ENCODE measurements around the gene MFAP1.
"Not testable (repeated sequence)": the region's sequence is repeated elsewhere in the genome, so short reads cannot be mapped to it uniquely, and the experiment has no call there.

Gene MFAP1

GRCh38 chr15:43821505-43821904 is 3.0 kb downstream of the MFAP1 start:
- no peak for DNase-seq (ENCODE audit: low read depth in 2 of 2)

GRCh38 chr15:43815064-43815463 is 9.4 kb downstream of the MFAP1 start:
- not testable (repeated sequence) for DNase-seq (ENCODE audit: low read depth in 2 of 2)

- no peak for DNase-seq (ENCODE audit: low read depth in 2 of 2)
These were observed 15.4 kb downstream of the MFAP1 start for GRCh38 chr15:43808960-43809678.

GRCh38 chr15:43808435-43808950 is 16.0 kb downstream of the MFAP1 start:
- no peak for DNase-seq (ENCODE audit: low read depth in 2 of 2)

GRCh38 chr15:43802676-43803075 is 21.8 kb downstream of the MFAP1 start:
- not testable (repeated sequence) for DNase-seq (ENCODE audit: low read depth in 2 of 2)

GRCh38 chr15:43800286-43801141 is 24.0 kb downstream of the MFAP1 start, which contains the start of gene HYPK:
TSS of gene HYPK (plus strand) at chr15:43800599. CDS start at chr15:43800623, 24 bp downstream.
- peak; percentile 78 to 87 for DNase-seq (ENCODE audit: low read depth in 2 of 2)

GRCh38 chr15:43799945-43800285 is 24.6 kb downstream of the MFAP1 start, which contains the start of gene SERINC4:
TSS of gene SERINC4 (minus strand) at chr15:43800220. CDS start at chr15:43799986, 234 bp downstream.
- DNase-seq (ENCODE audit: low read depth in 2 of 2) = no peak

GRCh38 chr15:43799209-43799944 is 25.1 kb downstream of the MFAP1 start:
- no peak for DNase-seq (ENCODE audit: low read depth in 2 of 2)

- DNase-seq (ENCODE audit: low read depth in 2 of 2) = no peak
These were observed 27.9 kb downstream of the MFAP1 start for GRCh38 chr15:43796566-43796965.

GRCh38 chr15:43795997-43796396 is 28.5 kb downstream of the MFAP1 start:
- DNase-seq (ENCODE audit: low read depth in 2 of 2) = no peak

GRCh38 chr15:43795197-43795596 is 29.3 kb downstream of the MFAP1 start:
- no peak for DNase-seq (ENCODE audit: low read depth in 2 of 2)

- no peak for DNase-seq (ENCODE audit: low read depth in 2 of 2)
These were observed 30.0 kb downstream of the MFAP1 start for GRCh38 chr15:43794269-43795037.

- DNase-seq (ENCODE audit: low read depth in 2 of 2) = no peak
These were observed 30.8 kb downstream of the MFAP1 start for GRCh38 chr15:43793647-43794046.

GRCh38 chr15:43792761-43793476 is 31.6 kb downstream of the MFAP1 start:
- DNase-seq (ENCODE audit: low read depth in 2 of 2) = no peak

- peak; percentile 100 for DNase-seq (ENCODE audit: low read depth in 2 of 2)
These were observed 32.3 kb downstream of the MFAP1 start, which contains the start of gene SERF2 for GRCh38 chr15:43791993-43792760. TSS of gene SERF2 (plus strand) at chr15:43792320. CDS start at chr15:43792377, 57 bp downstream.

GRCh38 chr15:43789409-43789808 is 35.1 kb downstream of the MFAP1 start:
- no peak for DNase-seq (ENCODE audit: low read depth in 2 of 2)

GRCh38 chr15:43779016-43779415 is 45.5 kb downstream of the MFAP1 start:
- no peak for DNase-seq (ENCODE audit: low read depth in 2 of 2)

GRCh38 chr15:43777267-43777914 is 47.1 kb downstream of the MFAP1 start:
- DNase-seq (ENCODE audit: low read depth in 2 of 2) = peak; percentile 73 to 86

GRCh38 chr15:43776718-43777266 is 47.7 kb downstream of the MFAP1 start, which contains the start of gene ELL3:
TSS of gene ELL3 (minus strand) at chr15:43776966. CDS start at chr15:43776901, 65 bp downstream.
- peak; percentile 45 to 67 for DNase-seq (ENCODE audit: low read depth in 2 of 2)

All from stimulated activated CD4-positive, alpha-beta T cell treated with anti-CD3 and anti-CD28 coated beads, Interleukin-12 subunit alpha, Interleukin-12 subunit beta, amount 100 ng/mL, for 24 hours (primary cell).